ENCODE results near the gene SMARCAL1. TPM values are rescaled to one million over a fixed set of nuclear protein-coding genes. Genes with fewer than 3 reads are reported as not detected.

Gene SMARCAL1
- total RNA-seq, 1 experiment from 2014 or later = 22.1 TPM

DNA sequence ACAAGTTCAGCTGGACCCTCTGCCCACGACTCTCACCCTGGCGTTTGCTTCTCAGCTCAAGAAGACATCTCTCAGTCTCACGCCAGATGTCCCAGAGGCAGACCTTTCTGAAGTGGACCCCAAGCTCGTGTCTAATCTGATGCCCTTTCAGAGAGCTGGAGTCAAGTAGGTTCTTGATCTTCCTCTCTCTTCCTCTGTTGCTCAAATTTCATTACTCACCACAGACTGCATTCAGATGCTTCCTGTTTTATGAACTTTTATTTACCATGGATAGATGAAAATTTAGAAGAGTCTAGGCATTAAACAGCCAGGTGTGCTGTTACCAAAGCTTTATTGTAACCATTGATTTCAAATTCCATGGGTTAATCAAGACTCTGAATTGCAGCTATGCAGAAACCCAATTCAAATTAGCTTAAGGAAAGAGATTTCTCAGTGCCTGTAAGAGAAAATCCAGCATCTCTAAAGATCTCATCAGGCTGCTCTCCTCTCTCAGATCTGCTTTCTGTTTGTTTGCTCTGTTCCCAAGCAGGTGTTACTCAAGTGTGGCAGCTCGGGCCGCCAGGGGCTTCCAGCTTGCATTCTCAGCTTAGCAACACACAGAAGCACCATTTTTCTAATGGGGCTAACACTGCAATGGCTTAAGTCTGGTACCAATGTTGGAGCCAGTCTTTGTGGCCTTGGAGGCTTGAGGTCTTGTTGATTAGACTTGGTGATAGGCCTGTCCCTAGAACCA is 16.5 kb downstream of the SMARCAL1 start:
- intact Hi-C loops (cut with micrococcal nuclease) = no loop called here
- Mint-ChIP-seq H3K27me3 (ENCODE audit: insufficient read depth, unreplicated experiment) (no peaks in the 10 kb centered on the region), H3K27ac (ENCODE audit: low read depth, unreplicated experiment) (no peak overlapping the region), H3K9me3 (ENCODE audit: unreplicated experiment) (no peaks in the 10 kb centered on the region), H3K4me1 (ENCODE audit: insufficient read depth, unreplicated experiment) (peaks cover 11% of the 10 kb centered on the region), H3K4me3 (ENCODE audit: unreplicated experiment) (no peak overlapping the region), H3K36me3 (ENCODE audit: insufficient read depth, unreplicated experiment) (peaks cover 71% of the 10 kb centered on the region)
- ChIA-PET POLR2A (interaction anchor here (0.7 to 1.5 kb wide), 4 partner anchors 8 to 288 kb away, joined by 3 to 4 read pairs (median 3); no protein-coding TSS in a partner anchor), CTCF (interaction anchor here (0.7 kb wide), 1 partner anchor 24 kb away, joined by 3 read pairs; no protein-coding TSS in a partner anchor)
- no TSS peak for BruUV-seq (replicated peaks)
- DNase-seq (ENCODE audit: unreplicated experiment) = no peak
- TF ChIP-seq, protein P1, sequence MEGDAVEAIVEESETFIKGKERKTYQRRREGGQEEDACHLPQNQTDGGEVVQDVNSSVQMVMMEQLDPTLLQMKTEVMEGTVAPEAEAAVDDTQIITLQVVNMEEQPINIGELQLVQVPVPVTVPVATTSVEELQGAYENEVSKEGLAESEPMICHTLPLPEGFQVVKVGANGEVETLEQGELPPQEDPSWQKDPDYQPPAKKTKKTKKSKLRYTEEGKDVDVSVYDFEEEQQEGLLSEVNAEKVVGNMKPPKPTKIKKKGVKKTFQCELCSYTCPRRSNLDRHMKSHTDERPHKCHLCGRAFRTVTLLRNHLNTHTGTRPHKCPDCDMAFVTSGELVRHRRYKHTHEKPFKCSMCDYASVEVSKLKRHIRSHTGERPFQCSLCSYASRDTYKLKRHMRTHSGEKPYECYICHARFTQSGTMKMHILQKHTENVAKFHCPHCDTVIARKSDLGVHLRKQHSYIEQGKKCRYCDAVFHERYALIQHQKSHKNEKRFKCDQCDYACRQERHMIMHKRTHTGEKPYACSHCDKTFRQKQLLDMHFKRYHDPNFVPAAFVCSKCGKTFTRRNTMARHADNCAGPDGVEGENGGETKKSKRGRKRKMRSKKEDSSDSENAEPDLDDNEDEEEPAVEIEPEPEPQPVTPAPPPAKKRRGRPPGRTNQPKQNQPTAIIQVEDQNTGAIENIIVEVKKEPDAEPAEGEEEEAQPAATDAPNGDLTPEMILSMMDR (IDR thresholded peaks at IDR 0.05; ENCODE audit: unreplicated experiment) = no peak

DNA sequence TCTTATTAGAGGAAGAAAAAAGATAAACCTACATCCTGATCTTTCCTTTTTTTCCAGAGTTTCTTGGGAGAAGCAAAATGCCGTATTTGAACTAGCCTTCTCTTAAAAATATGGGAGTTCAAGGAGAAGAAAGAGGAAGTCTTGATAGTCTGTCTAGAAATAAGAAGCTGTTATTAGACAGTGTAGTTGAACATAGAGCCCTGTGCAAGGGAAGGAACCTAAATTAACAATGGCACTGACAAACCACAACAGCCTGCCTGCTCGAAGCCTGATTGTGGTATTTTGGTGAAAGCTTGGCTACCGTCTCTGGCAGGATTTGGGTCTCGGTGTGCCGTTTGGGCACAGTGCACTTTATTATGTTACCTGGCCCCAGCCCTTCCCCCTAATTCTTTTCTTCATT is 17.1 kb downstream of the SMARCAL1 start:
- Mint-ChIP-seq H3K27ac (ENCODE audit: low read depth, unreplicated experiment) (no peak overlapping the region), H3K4me3 (ENCODE audit: unreplicated experiment) (no peak overlapping the region), H3K4me1 (ENCODE audit: insufficient read depth, unreplicated experiment) (peaks cover 11% of the 10 kb centered on the region), H3K27me3 (ENCODE audit: insufficient read depth, unreplicated experiment) (no peaks in the 10 kb centered on the region), H3K9me3 (ENCODE audit: unreplicated experiment) (no peaks in the 10 kb centered on the region), H3K36me3 (ENCODE audit: insufficient read depth, unreplicated experiment) (peaks cover 71% of the 10 kb centered on the region)
- POLR2A ChIA-PET = interaction anchor here (0.7 to 1.5 kb wide), 2 partner anchors 8 to 289 kb away, joined by 3 to 4 read pairs; no protein-coding TSS in a partner anchor
- intact Hi-C loops (cut with micrococcal nuclease) = no loop called here
- no peak for DNase-seq (ENCODE audit: unreplicated experiment)
- CTCF ChIA-PET = interaction anchor here (0.7 kb wide), 1 partner anchor 25 kb away, joined by 3 read pairs; no protein-coding TSS in a partner anchor
- no TSS peak for BruUV-seq (replicated peaks)
- TF ChIP-seq, protein P1 (IDR thresholded peaks at IDR 0.05; ENCODE audit: unreplicated experiment) = no peak

DNA sequence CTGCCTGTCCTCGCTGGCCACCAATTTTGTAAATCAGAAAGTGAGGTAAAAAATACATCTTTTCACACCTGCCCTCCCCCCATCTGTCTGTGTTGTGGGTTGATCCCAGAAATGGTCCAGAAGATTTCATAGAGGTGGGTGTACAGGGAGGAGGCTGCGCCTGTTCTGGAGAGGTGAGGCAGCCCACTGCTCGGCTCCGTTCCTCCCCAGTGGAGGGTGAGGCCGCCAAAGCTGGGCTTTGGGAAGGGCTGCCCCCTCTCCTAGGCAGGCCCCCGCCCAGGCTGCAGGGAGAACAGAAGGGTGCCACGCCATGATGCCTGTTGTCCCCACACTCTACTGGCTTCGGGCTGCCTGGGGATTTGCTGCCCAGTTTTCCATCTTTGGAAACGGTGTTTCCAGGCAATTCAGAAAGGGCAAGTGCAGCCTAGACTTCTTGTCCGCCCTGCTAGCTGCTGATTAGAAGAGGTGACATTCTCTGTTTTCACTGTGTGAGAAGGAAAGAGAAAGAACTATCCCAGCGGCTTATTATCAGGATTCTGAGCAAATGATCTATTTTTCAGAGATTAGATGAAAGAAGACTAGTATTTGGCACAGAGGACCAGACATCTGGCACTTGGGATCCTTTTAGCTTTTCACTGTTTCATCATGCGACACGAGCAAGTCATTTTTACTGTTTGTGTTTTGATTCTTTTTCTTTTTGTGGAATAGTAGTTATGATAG is 18.7 kb downstream of the SMARCAL1 start:
- Mint-ChIP-seq H3K36me3 (ENCODE audit: insufficient read depth, unreplicated experiment) (peaks cover 77% of the 10 kb centered on the region), H3K9me3 (ENCODE audit: unreplicated experiment) (no peaks in the 10 kb centered on the region), H3K4me3 (ENCODE audit: unreplicated experiment) (no peak overlapping the region), H3K4me1 (ENCODE audit: insufficient read depth, unreplicated experiment) (peaks cover 11% of the 10 kb centered on the region), H3K27ac (ENCODE audit: low read depth, unreplicated experiment) (no peak overlapping the region), H3K27me3 (ENCODE audit: insufficient read depth, unreplicated experiment) (no peaks in the 10 kb centered on the region)
- intact Hi-C loops (cut with micrococcal nuclease) = no loop called here
- TF ChIP-seq, protein P1 (IDR thresholded peaks at IDR 0.05; ENCODE audit: unreplicated experiment) = no peak
- DNase-seq (ENCODE audit: unreplicated experiment) = no peak
- BruUV-seq (replicated peaks) = no TSS peak
- POLR2A ChIA-PET = interaction anchor here (0.6 kb wide), 1 partner anchor 282 kb away, joined by 3 read pairs; no protein-coding TSS in a partner anchor
- CTCF ChIA-PET = no interaction called here

DNA sequence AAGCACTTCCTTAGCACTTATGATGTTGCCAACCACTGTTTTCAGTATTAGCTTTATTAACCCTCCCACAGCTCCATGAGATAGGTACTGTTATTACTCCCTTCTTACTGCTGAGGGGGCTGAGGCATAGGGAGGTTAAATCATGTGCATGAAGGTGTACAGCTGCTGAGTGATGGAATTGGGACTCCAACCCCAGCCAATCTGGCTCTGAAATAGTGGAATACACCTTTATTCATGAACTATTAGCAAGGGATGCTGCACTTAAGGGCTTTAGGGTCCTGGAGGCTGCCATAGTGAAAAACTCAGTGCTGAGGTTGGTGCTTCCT is 19.2 kb downstream of the SMARCAL1 start:
- Mint-ChIP-seq H3K27ac (ENCODE audit: low read depth, unreplicated experiment) (no peak overlapping the region), H3K9me3 (ENCODE audit: unreplicated experiment) (no peaks in the 10 kb centered on the region), H3K4me1 (ENCODE audit: insufficient read depth, unreplicated experiment) (peaks cover 8% of the 10 kb centered on the region), H3K27me3 (ENCODE audit: insufficient read depth, unreplicated experiment) (no peaks in the 10 kb centered on the region), H3K36me3 (ENCODE audit: insufficient read depth, unreplicated experiment) (peaks cover 77% of the 10 kb centered on the region), H3K4me3 (ENCODE audit: unreplicated experiment) (no peak overlapping the region)
- no TSS peak for BruUV-seq (replicated peaks)
- ChIA-PET CTCF (interaction anchor here (0.7 kb wide), 1 partner anchor 1788 kb away, joined by 3 read pairs; no protein-coding TSS in a partner anchor), POLR2A (interaction anchor here (0.6 kb wide), 1 partner anchor 282 kb away, joined by 3 read pairs; no protein-coding TSS in a partner anchor)
- TF ChIP-seq, protein P1 (IDR thresholded peaks at IDR 0.05; ENCODE audit: unreplicated experiment) = no peak
- intact Hi-C loops (cut with micrococcal nuclease) = no loop called here
- no peak for DNase-seq (ENCODE audit: unreplicated experiment)

Measured in MCF 10A (cell line).